G401 (cell line): ENCODE results near the gene ZFP36L1. TPM values are rescaled to one million over a fixed set of nuclear protein-coding genes. Genes with fewer than 3 reads are reported as not detected.

ENCODE experiments used
- DNase-seq: peaks from one replicate; pipeline ENCODE4 v3.0.0-alpha.2; 2015; ENCODE audit warnings: low spot score
- in situ Hi-C: cut with HindIII; loops from 2 replicates; pipeline ENCODE4 v1.10.0; 2016; ENCODE audit warnings: low sequenced_read_pairs, mixed read lengths
- total RNA-seq: library from RNA; depleted of rRNA; stranded (reverse); fragments of >200 nt; shearing (Covaris generic); gene quantifications from 2 replicates; pipeline ENCODE4 v1.2.3, GENCODE V29; 2014

ZFP36L1 gene
- total RNA-seq, 1 experiment from 2014 or later, result 28.6 TPM

DNA sequence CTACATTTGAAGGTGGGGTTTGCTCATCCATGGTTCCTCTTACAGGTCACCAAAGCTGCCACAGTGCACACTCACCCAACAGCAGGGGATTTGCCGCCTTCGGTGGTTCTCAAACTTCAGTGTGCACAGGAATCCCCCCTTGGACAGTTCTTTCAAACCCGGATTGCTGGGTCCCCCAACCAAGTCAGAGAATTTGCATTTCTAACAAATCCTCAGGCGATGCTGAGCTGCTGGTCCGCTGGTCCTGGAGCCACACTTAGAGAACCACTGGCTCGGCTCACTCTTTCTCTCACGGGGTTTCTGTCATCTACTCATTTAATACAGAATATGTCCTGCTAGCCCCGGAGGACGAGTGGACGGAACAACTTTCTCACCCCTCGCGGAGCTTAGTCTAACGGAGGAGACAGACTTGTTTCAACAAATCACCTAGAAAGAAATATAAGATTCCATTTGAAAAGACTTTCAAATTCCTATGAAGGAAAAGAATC lies 24.1 kb upstream of the ZFP36L1 start:
- in situ Hi-C loops, result no loop called here
- DNase-seq, result no peak

DNA sequence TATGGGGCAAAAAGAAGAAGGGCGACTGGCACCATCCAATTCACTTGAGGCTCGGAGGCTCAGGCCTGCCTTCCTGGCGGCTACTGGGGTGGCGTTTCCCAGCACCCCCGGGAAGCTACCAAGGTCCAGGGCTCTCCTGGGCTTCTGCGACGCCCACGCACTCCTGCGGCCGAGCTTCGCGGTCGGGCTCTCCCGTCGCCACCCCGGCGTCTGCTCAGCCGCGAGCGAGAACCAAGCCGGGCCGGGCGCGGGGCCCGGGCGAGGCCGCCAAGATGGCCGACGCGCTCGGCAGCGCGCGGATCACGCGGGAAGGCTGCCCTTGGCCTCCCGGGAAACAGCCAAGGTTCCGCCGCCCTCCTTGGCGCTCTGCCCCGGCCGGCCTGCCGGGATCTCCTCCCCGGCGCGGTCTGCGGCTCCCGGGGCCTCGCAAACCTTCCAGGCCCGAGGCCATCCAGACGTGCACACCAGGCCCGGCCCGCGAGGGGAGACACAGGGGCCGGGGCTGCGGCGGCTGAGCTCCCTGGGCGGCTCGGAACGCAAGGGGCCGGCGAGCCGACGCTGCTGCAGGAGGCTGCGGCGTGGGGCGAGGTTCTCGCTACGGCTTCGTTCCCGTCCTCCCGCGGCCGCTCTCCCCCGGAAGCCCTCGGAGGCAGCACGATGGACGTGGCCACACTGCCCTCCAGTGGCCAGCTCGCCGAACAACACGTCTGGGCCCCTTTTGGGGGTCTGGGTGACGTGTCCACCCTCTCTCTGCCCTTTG lies 23.5 kb upstream of the ZFP36L1 start:
- peak; percentile 83 for DNase-seq
- in situ Hi-C loops, result no loop called here

DNA sequence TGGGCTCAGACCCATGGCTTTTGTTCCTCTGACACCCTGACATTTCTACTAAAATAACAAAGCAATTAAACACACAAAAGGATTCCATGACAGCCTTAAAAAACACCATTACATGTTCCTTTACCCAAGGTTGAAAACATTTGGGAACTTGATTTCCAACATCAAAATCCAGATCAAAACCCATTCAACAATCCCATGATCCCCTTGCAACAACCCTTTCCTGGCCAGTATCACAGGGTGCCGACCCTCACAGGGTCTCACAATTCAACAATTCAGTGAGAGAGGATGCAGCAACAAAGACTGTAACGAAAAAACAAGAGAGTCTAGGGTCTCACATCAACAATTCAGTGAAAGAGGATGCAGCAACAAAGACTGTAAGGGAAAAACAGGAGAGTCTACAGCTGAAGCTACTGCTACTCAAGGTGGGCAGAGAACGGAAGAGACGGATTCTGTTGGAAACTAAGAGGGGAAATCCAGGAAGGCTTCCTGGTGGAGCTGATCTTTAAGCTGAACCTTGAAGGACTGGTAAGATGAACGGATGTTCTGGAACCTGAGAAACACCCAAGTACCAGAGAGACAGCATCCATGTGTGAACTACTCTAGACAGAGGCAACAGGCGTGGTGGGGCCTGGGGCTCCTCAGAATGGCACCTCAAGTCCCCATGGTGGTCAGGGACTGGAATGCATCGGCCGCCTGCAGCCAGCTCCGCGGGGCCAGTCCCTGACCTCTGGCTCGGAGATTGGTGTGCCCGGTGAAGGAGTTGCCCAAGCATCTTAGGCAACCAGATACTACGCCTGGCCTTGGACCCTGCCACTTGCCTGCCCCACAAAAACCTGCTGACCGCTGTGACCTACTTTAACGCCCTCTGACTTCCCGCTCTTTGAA lies 22.7 kb upstream of the ZFP36L1 start:
- in situ Hi-C loops, result no loop called here
- no peak for DNase-seq

DNA sequence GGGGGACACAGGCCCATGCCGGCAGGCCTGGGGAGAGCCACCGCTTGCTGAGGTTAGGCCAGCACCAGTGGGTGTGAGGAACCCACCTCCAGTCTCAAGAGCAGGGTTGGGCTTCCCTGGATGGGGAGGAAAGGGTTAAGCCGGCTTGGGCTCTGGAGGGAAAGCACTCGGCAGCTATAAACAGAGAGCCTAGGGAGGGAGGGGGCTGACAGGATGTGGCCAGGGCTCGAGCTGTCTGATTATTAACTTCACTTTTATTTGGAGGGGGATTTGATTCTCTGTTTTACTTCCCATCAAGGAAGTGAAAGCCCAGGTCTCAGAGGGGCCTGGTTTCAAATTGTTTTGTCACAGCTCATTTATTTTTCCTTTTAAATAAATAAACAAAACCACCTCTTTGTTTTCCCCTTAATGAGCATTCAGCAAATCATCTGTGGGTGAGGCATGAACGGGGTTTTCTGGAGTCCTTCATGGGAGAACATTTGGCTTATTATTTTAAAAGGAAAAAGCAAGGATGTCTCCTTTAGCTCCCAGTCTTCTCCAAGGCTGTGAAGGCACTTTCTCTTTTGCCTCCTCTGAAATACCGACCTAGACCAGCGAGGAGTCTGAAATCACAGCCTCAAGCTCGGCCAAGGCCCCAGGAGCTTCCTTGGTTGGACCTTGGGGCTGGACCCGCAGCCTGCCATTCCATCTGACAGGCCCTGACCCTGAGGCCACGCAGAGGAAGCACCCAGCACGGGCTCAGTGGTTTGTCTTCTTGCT lies 21.9 kb upstream of the ZFP36L1 start:
- in situ Hi-C loops, result no loop called here
- peak; percentile 11 for DNase-seq

DNA sequence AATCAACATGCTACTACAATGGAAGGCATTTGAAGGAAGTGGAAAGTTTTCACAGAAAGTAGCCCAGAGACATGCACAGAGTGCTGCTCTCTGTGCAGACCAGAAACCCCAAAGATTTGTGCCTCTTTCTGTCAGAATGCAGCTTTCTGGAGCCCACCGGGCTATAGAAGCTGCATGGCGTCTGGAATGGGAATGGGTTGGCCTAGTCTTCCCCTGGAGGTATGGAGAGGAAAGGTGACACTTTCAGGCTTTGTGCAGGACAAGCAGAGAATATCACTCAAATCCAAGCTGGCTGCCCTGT lies 21.3 kb upstream of the ZFP36L1 start:
- in situ Hi-C loops, result no loop called here

DNA sequence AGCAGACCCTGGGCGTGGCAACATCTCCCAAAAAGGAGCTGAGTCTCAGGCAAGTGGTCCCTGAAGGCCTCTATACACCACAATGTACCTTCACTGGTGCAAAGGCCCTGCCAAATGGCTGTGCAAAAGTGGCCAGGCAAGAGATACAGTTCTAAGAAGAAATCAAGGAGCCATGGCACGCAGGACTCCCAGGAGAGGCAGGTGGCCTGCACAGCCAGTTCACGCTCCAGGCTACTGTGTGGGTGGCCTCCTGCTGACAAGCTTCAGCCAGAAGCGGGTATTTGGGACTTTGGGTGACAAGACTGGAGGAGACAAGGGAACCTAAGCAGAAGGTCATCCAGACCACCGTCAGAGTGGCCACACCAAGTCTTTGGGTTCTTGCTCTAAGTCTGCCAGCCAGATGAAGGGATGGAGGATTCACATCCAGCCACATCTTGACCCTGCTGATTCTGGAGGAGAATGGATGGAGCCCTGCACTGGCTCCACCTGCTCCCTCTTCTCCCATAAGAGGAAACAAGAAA lies 20.5 kb upstream of the ZFP36L1 start:
- DNase-seq, result no peak
- in situ Hi-C loops, result no loop called here

More for the DNA sequence above, 21.3 kb upstream of the ZFP36L1 start:
- DNase-seq, result no peak

DNA sequence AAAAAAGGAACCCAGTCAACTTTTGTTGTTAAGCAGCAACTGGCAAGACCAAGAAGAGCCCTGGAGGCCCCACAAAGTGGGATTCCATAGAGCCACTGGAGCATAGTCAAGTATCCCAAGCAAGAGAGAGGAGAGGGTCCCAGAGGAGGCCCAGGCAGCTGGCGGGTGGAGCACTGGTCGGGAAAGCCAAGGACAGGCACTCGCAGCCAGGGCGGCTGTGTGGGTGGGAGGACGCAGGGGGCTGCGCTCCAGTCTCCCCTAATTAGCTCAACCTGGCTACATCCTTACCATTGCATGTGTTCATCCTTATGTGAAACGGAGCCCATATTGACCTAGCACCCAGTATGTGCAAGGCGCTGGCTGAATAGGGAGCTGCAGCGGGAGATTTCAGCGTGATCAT lies 18.3 kb upstream of the ZFP36L1 start:
- in situ Hi-C loops, result no loop called here
- DNase-seq, result no peak

DNA sequence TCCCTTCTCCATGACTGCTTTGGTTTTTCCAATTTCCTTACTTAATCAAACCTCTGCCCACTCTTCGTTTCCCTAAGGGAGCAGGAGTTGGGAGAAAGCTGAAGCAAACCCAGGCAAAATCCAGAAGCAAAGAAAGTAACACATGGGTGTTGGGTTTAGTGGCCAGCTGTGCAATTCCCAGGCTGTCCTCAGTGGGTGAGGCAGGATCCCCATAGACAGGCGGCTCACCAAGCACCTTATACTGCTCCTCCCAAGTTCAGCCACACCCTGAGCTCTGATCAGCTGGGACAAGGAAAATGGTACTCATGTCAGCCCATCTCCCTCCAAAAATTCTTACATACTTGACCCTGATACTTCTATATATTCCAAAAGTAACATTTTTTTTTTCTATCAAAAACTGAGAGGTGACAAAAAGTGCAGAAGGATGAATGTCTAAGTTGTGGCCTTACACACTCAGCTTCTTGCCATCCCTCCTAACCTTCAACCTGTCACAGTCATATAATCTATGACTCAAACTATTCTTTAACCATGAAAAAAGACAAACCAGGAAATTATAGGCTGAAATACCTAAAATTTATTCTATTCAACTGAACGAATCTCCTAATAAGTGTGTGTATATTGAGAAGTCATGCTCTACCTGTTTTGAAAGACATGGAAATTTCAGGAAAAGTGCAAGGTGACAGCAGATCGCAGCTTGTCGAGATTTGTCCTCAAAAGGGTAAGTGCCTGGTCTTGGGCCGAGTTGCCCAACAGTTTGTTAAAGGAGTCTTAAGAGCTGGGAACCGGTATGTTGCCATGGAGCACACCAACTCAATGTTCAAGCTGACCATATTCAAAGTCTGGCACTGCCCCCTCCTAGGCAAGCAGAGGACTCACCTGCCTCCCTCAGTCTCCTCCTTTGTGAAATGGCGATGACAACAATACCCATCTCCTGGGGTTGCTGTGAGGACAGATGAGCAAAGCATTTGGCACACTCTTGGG lies 17.6 kb upstream of the ZFP36L1 start:
- in situ Hi-C loops, result no loop called here
- DNase-seq, result no peak

DNA sequence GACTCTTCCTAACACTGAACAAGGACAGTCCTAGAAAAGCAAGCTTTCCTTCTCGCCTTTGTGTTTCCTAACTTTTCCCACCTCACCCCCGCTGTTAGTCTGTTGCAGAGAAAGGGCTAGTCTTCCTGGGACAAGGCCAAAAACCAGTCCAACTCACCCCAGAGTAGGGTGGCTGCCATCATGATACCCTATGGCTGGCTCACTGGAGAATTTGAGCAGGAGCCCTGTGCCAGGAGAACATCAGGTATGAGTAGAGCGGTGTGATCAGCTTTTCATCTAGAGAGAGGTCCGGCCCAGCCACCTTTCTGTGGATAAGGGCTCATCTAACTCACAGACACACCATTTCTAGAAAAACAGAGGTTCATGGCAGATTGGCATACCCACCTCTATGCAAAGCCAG lies 16.7 kb upstream of the ZFP36L1 start:
- in situ Hi-C loops, result no loop called here

DNA sequence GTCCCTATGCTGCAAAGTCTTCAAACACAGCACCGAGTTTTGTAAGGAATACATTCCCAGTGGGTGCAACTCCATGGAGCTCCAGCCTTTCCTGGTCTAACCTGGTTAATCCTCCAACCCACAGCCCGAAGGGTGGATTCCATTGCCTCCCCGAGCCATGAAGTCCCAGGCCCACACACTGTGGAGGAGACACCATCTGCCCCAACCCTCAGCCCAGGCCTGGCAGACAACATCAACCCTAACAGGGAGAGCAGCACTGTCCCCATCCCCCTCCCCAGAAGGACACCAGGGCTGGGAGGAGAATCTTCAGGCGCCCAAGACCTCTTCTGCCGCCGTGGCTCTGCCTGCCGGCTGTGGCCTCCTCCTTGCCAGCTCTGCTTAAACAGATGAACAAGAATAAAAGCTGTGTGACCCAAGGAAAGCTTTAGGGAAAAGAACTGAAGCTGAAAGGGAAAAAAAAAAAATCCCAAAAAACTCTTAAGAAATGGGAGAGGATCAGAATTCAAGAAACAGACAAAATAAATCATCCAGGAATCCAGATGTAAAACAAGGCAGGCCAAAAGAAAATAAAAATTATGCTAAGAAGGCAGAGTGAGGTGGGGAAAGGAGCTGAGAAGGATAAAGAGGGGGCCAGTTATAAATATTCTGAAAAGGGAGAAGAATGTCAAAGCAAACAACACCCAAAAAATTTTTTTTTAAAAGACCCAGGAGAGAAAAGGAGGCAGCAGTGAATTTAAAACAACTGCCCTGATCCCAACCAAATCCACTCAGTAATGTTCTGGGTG lies 16.0 kb upstream of the ZFP36L1 start:
- DNase-seq, result no peak
- in situ Hi-C loops, result no loop called here

More for the DNA sequence above, 16.7 kb upstream of the ZFP36L1 start:
- no peak for DNase-seq

DNA sequence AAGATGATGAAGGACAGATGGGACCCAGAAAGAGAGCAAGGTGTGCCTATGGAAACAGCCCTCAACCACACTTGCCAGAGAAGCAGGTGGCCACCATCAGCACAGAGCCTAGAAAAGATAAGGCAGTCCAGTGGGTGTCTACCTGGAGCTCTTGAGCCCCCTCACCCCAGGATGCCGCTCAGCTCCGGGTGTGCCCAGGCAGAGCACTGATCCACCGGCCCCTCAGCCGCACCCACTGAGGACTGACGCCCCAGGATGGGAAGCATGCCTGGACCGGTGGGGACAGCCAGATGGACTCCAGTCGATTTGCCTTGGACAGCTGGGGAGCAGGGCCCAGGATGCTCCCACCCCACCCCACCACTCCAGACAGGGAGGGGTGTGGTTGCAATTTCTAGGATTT lies 15.1 kb upstream of the ZFP36L1 start:
- DNase-seq, result no peak
- in situ Hi-C loops, result no loop called here

DNA sequence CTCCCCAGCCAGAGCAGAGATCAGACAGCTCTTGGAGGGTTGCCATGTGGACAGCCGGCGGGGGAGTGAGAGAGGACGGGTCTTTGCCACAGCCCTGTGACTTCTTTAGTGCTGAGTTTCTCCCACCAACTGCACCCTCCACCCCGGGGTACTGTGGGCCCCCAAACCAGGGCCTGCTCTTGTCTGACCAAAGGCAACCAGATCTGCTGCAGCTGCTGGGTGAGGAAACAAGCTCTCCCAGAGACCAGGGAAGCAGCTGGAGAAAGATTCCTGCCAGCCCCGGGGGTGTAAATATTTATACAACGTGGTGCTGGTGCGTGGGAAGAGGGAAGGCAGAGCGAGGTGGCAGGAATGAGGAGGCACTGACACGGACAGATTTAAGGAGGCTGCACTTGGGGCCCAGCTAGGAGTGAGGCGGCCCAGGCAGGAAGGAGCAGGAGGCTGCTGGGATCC lies 14.3 kb upstream of the ZFP36L1 start:
- DNase-seq, result no peak
- in situ Hi-C loops, result no loop called here

DNA sequence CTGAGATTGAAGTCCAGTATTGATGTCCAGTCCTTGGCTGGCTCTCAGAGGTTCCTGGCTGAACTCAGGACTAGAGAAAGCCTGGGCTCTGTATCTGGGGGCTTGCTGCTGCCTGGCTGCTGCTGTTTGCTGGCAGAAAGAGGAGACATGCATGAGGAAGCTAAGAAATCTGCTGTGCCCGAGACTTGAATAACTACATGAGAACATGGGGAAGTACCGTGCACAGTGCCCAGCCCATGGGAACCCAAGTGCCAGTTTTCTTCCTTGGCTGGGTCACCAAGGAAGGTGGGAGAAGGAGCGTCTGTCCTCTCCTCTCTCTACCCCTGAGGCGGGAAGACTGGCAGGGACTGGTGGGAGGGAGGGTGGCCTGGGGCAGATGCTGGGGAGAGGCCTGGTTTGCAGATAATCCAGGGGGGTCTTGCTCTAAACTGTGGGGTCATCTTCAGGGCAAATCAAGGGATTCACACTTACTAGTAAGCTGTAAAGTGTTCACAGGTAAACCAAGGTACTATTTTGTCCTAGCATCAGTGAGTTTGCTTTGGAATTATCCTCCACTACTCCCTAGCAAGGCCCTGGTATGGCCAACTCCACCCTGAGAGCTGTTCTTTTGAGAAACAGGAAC lies 13.8 kb upstream of the ZFP36L1 start:
- DNase-seq, result no peak
- in situ Hi-C loops, result no loop called here

DNA sequence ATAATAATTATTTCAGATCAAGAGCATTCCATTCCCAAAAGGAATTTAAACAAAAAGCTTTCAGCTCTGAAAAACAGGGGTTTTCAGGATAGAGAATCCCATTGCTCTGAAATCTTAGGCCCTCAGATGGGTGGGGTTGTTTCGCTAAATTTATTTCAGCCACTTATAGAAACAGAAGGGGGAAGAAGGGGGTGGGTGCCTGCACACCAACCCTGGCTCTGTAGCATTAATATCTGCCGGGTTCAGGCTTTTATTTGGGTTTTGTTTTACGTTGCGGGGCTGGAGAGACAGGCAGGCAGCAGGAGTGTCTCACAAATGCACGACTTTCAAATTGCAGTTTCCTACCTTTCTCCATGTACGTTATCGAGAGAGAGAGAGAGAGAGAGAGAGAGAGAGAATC lies 12.5 kb upstream of the ZFP36L1 start:
- DNase-seq, result no peak
- in situ Hi-C loops, result no loop called here

DNA sequence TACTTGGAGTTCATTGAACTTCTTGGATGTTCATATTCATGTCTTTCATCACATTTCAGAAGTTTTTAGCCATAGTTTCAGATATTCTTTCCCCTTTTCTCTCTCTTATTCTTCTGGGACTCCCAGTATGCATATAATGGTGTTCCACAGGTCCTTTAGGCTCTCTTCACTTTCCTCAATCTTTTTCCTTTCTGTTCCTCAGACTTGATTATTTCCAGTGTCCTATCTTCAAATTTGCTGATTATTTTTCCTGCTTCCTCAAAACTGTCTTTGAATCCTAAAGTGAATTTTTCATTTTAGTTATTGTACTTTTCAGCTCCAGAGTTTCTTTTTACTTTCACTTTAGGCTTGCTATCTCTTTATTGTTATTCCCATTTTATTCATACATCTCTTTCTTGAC lies 8.8 kb upstream of the ZFP36L1 start:
- in situ Hi-C loops, result no loop called here
- DNase-seq, result no peak

DNA sequence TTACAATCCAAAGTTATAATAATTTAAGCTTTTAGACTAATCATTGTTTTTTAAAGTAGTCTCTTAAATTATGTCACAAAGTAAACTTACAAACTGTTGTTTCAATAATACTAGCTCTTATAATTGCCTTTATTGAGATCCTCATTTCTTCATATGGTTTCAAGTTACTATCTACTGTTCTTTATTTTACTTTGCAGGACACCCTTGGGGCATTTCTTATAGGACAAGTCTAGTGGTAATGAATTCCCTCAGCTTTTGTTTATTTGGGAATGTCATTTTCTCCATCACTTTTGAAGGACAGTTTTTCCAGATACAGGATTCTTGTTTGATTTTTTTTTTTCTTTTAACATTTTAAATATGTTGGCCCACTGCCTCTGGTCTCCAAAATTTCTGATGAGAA lies 8.1 kb upstream of the ZFP36L1 start:
- in situ Hi-C loops, result no loop called here
- no peak for DNase-seq

DNA sequence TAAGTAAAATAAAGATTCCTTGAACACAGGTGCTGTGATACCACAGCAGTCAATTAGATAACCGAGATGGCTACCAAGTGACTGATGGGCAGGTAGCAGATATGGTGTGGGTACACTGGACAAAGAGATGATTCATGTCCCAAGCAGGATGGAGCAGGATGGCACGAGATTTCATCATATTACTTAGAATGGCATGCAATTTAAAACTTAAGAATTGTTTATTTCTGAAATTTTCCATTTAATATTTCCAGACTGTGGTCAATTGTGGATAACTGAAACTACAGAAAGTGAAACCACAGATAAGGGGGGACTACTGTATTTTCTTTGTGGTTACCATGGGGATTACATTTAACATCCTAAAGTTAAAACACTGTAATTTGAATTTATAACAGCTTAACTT lies 7.5 kb upstream of the ZFP36L1 start:
- no peak for DNase-seq
- in situ Hi-C loops, result no loop called here
